ENCODE results near the gene WDFY1.

The WDFY1 gene

GRCh38 chr2:223914324-223914723 is 30.8 kb downstream of the WDFY1 start:
- peaks cover 5% of the 10 kb centered on the region; the same call in 1 of the 2 replicates for H4K20me1 ChIP-seq (ENCODE audit: insufficient read depth, low read length)
- no peak for TF ChIP-seq CTCF (IDR thresholded peaks at IDR 0.05; ENCODE audit: borderline replicate concordance, extremely low read depth, low read length, poor library complexity, severe bottlenecking)
- TF ChIP-seq EZH2 (IDR thresholded peaks at IDR 0.05; ENCODE audit: borderline replicate concordance, low read depth, low read length, severe bottlenecking), result no peak
- peaks cover 9% of the 10 kb centered on the region; the same call in 1 of the 2 replicates for H3K36me3 ChIP-seq (ENCODE audit: insufficient read depth, low read length)
- DNase-seq (no peak), ATAC-seq (ENCODE audit: insufficient read depth, low read depth) (no peak)
- H3K4me2 ChIP-seq (ENCODE audit: insufficient read depth, low read length), result no peak overlapping the region
- H3K4me1 ChIP-seq (ENCODE audit: insufficient read depth, low read length), result no peaks in the 10 kb centered on the region
- H3K9me3 ChIP-seq (ENCODE audit: insufficient read depth, low read length, severe bottlenecking), result no peaks in the 10 kb centered on the region
- no peak overlapping the region for H2AFZ ChIP-seq (ENCODE audit: low read depth, low read length)
- H3K4me3 ChIP-seq (ENCODE audit: low read depth in 1 of 2, low read length in 2 of 2), result no peak overlapping the region
- no peak overlapping the region for H3K27ac ChIP-seq (ENCODE audit: low read length)
- no peaks in the 10 kb centered on the region for H3K27me3 ChIP-seq (ENCODE audit: insufficient read depth, low read length, poor library complexity)
- H3K9ac ChIP-seq (ENCODE audit: low read depth, low read length), result no peak overlapping the region
- H3K79me2 ChIP-seq (ENCODE audit: insufficient read depth, low read length), result peaks cover under 1% of the 10 kb centered on the region; the same call in 1 of the 2 replicates

- peaks cover 2% of the 10 kb centered on the region; the same call in 1 of the 2 replicates for H4K20me1 ChIP-seq (ENCODE audit: insufficient read depth, low read length)
- H3K4me1 ChIP-seq (ENCODE audit: insufficient read depth, low read length), result no peaks in the 10 kb centered on the region
- no peak for DNase-seq
- no peak overlapping the region for H3K4me2 ChIP-seq (ENCODE audit: insufficient read depth, low read length)
- ATAC-seq (ENCODE audit: insufficient read depth, low read depth), result no peak
- H3K4me3 ChIP-seq (ENCODE audit: low read depth in 1 of 2, low read length in 2 of 2), result no peak overlapping the region
- TF ChIP-seq EZH2 (IDR thresholded peaks at IDR 0.05; ENCODE audit: borderline replicate concordance, low read depth, low read length, severe bottlenecking), result no peak
- TF ChIP-seq CTCF (IDR thresholded peaks at IDR 0.05; ENCODE audit: borderline replicate concordance, extremely low read depth, low read length, poor library complexity, severe bottlenecking), result no peak
- no peaks in the 10 kb centered on the region for H3K27me3 ChIP-seq (ENCODE audit: insufficient read depth, low read length, poor library complexity)
- no peak overlapping the region for H3K27ac ChIP-seq (ENCODE audit: low read length)
- peaks cover 4% of the 10 kb centered on the region; the same call in 1 of the 2 replicates for H3K36me3 ChIP-seq (ENCODE audit: insufficient read depth, low read length)
- H3K79me2 ChIP-seq (ENCODE audit: insufficient read depth, low read length), result no peaks in the 10 kb centered on the region
- no peak overlapping the region for H3K9ac ChIP-seq (ENCODE audit: low read depth, low read length)
- H3K9me3 ChIP-seq (ENCODE audit: insufficient read depth, low read length, severe bottlenecking), result no peaks in the 10 kb centered on the region
- no peak overlapping the region for H2AFZ ChIP-seq (ENCODE audit: low read depth, low read length)
Observed at GRCh38 chr2:223909001-223909741, 36.0 kb downstream of the WDFY1 start.

GRCh38 chr2:223908304-223908998 is 36.7 kb downstream of the WDFY1 start:
- no peak overlapping the region for H3K4me2 ChIP-seq (ENCODE audit: insufficient read depth, low read length)
- H3K4me3 ChIP-seq (ENCODE audit: low read depth in 1 of 2, low read length in 2 of 2), result no peak overlapping the region
- no peak overlapping the region for H3K9ac ChIP-seq (ENCODE audit: low read depth, low read length)
- H2AFZ ChIP-seq (ENCODE audit: low read depth, low read length), result no peak overlapping the region
- DNase-seq (no peak), ATAC-seq (ENCODE audit: insufficient read depth, low read depth) (no peak)
- TF ChIP-seq EZH2 (IDR thresholded peaks at IDR 0.05; ENCODE audit: borderline replicate concordance, low read depth, low read length, severe bottlenecking) (no peak), CTCF (IDR thresholded peaks at IDR 0.05; ENCODE audit: borderline replicate concordance, extremely low read depth, low read length, poor library complexity, severe bottlenecking) (no peak)
- H4K20me1 ChIP-seq (ENCODE audit: insufficient read depth, low read length), result peaks cover 2% of the 10 kb centered on the region; the same call in 1 of the 2 replicates
- H3K4me1 ChIP-seq (ENCODE audit: insufficient read depth, low read length), result no peaks in the 10 kb centered on the region
- peaks cover 4% of the 10 kb centered on the region; the same call in 1 of the 2 replicates for H3K36me3 ChIP-seq (ENCODE audit: insufficient read depth, low read length)
- no peaks in the 10 kb centered on the region for H3K27me3 ChIP-seq (ENCODE audit: insufficient read depth, low read length, poor library complexity)
- H3K9me3 ChIP-seq (ENCODE audit: insufficient read depth, low read length, severe bottlenecking), result no peaks in the 10 kb centered on the region
- no peak overlapping the region for H3K27ac ChIP-seq (ENCODE audit: low read length)
- no peaks in the 10 kb centered on the region for H3K79me2 ChIP-seq (ENCODE audit: insufficient read depth, low read length)
